H1 (cell line): Measurements from ENCODE around the gene GGN. TPM values are rescaled to one million over a fixed set of nuclear protein-coding genes. Genes with fewer than 3 reads are reported as not detected.

Experiments used
- CREB1 ChIP-seq: IDR thresholded peaks from 2 replicates; pipeline ENCODE4 v1.6.1; 2012; ENCODE audit warnings: inconsistent platforms
- ZNF274 ChIP-seq: IDR thresholded peaks from 2 replicates; pipeline ENCODE4 v1.7.0; 2012; ENCODE audit warnings: low read length, borderline replicate concordance; ENCODE audit errors: extremely low read depth
- polyA plus RNA-seq, 7 experiments: library from polyadenylated mRNA; depleted of rRNA in 3 of 7; stranded (reverse) in 5 of 7; unstranded in 2 of 7; fragments of >200 nt in 5 of 7; fragments of 200-250 nt in 2 of 7; gene quantifications; 1 replicate in 5 of 7; 2 replicates in 1 of 7; 4 replicates in 1 of 7; pipeline versions ENCODE4 v1.2.1 to v1.2.3, GENCODE V29; 2011 to 2013; ENCODE audit warnings: missing spikeins in 2 of 7, mixed read lengths in 2 of 7
- total RNA-seq: library from RNA; stranded (reverse); fragmentation: NEBNext Ultra II Directional; extraction: Animal tissue kit (Norgen Biotek cat#: 25700); gene quantifications from 2 replicates; pipeline ENCODE4 v1.2.1, GENCODE V29; 2021

Gene GGN
- total and polyA plus RNA-seq, 2 of the 8 experiments (the other 6 are each of a cell fraction or from before 2014, with no cell fraction given) = 0.47 to 1.2 TPM

GRCh38 chr19:38378866-38379265 is 9.0 kb downstream of the GGN start (continued):
- no peak for TF ChIP-seq CREB1
- TF ChIP-seq ZNF274 = no peak
- TF ChIP-seq, all 59 proteins: peak for 0
